Effector memory CD4-positive, alpha-beta T cell (primary cell): Measurements from ENCODE around the gene GREM2.

Experiments used
- DNase-seq, 3 donors: peaks; one replicate each; pipeline ENCODE4 v3.0.0-alpha.2; 2020
- H3K27ac ChIP-seq: 2 replicates; pipeline ENCODE4 v1.7.0; 2013; ENCODE audit warnings: mild to moderate bottlenecking, low read length, moderate library complexity; ENCODE audit not compliant: insufficient read depth, poor library complexity, severe bottlenecking
- H3K27me3 ChIP-seq: replicated peaks from 2 replicates; pipeline ENCODE4 v1.7.0; 2013; ENCODE audit warnings: mild to moderate bottlenecking, low read length; ENCODE audit not compliant: insufficient read depth, control insufficient read depth, poor library complexity, severe bottlenecking
- H3K36me3 ChIP-seq: 2 replicates; pipeline ENCODE4 v1.7.0; 2013; ENCODE audit warnings: mild to moderate bottlenecking, low read length, moderate library complexity; ENCODE audit not compliant: control insufficient read depth, insufficient read depth
- H3K4me1 ChIP-seq: 2 replicates; pipeline ENCODE4 v1.7.0; 2013; ENCODE audit warnings: low read length, mild to moderate bottlenecking; ENCODE audit not compliant: control insufficient read depth, insufficient read depth, poor library complexity, severe bottlenecking
- H3K4me3 ChIP-seq: 2 replicates; pipeline ENCODE4 v1.7.0; 2013; ENCODE audit warnings: low read length, low read depth, mild to moderate bottlenecking; ENCODE audit not compliant: insufficient read depth, poor library complexity, severe bottlenecking
- H3K9me3 ChIP-seq: 2 replicates; pipeline ENCODE4 v1.7.0; 2013; ENCODE audit warnings: mild to moderate bottlenecking, low read length, moderate library complexity; ENCODE audit not compliant: control insufficient read depth

GREM2 gene

DNA sequence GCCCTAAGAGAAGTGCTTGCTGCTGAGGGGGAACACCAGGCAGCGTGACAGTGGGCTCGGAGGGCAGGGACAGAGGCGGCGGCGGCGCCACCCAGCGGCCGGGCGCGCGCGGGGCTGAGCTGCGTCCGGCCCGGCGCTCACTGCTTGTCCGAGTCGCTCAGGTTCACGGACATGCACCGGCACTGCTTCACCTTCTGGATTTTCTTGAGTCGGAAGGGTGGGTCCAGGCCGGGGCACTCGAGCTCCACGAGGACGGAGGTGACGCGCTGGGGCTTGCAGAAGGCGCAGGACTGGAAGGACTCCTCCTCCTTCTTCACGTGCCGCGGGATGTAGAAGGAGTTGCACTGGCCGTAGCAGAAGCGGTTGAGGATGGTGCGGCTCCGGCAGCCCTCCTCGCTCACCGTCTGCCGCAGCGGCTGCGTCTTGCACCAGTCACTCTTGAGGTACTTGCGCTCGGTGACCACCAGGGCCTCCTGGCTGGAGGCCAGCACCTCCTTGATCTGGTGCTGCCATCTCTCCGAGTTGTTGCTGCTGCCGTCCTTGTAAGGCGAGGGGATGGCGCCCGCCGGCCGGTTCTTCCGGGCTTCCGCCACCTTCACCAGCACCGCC lies 119.0 kb downstream of the GREM2 start:
- Histone ChIP-seq H3K27me3 (no peaks in the 10 kb centered on the region), H3K4me1 (no peaks in the 10 kb centered on the region), H3K9me3 (no peaks in the 10 kb centered on the region), H3K36me3 (no peaks in the 10 kb centered on the region), H3K4me3 (peak overlapping the region; percentile 12), H3K27ac (no peak overlapping the region)
- DNase-seq, result peak in 1 of 3 donors; percentile 2

DNA sequence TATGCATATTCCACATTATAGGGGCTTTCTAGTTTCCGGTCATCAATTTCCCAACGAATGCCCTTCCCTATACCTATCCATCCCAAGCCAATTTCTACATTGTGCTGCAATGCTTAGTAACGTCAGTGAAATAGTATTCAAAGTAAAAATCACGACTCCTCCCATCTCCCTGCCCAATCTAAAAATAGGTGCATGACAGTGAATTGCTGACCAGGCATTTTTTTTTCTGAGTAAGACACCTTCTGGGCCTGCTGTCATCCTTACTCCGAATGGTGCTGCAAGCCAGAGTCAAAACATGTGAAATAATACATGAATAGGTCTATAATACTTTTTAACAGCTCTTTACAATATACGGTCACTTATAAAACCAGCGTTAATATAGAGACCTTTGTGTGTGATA lies 120.2 kb downstream of the GREM2 start:
- Histone ChIP-seq H3K36me3 (no peaks in the 10 kb centered on the region), H3K4me3 (no peak overlapping the region), H3K27me3 (no peaks in the 10 kb centered on the region), H3K9me3 (no peaks in the 10 kb centered on the region), H3K27ac (no peak overlapping the region), H3K4me1 (no peaks in the 10 kb centered on the region)
- DNase-seq, result no peak

DNA sequence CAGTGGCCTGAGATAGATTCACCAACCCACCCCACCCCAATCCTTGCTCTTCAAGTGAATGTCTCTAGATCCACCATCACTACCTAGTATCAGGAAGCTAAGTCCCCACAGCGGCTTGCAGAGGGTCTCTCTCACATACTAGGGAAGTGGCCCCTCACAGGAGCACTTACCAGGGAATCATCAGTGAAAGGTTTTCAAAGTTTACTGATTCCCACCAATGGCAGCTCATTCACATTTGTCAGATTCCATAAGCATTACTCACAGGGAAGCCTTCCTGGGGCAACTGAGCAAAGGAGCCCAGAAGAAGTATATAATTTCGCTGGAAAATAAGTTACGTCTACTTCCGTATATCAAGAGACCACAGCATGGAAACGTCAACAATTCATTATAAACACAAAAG lies 120.8 kb downstream of the GREM2 start:
- Histone ChIP-seq H3K9me3 (no peaks in the 10 kb centered on the region), H3K27ac (no peak overlapping the region), H3K27me3 (no peaks in the 10 kb centered on the region), H3K4me1 (no peaks in the 10 kb centered on the region), H3K4me3 (no peak overlapping the region), H3K36me3 (no peaks in the 10 kb centered on the region)
- no peak for DNase-seq

DNA sequence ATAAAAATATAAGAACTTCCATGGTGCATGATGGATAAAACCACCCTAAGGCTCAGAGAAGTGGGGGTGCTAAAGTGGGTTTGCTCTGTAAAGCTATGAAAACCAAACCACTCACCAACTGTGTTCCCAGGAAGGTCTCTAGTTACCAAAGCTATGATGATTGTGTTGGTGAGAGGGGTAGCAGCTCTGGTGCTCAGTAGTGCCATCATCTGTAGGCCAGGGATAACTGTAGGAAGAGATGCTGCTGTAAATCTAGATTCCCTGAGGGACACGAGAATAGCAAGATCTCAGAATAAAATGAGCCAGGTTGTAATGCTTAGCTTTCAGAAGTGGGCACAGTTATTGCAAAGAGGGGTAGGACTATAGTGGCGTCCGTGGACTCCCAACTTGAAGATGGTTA lies 124.5 kb downstream of the GREM2 start:
- DNase-seq, result no peak
- Histone ChIP-seq H3K4me3 (no peak overlapping the region), H3K4me1 (no peaks in the 10 kb centered on the region), H3K36me3 (no peaks in the 10 kb centered on the region), H3K27me3 (no peaks in the 10 kb centered on the region), H3K9me3 (no peaks in the 10 kb centered on the region), H3K27ac (no peak overlapping the region)

DNA sequence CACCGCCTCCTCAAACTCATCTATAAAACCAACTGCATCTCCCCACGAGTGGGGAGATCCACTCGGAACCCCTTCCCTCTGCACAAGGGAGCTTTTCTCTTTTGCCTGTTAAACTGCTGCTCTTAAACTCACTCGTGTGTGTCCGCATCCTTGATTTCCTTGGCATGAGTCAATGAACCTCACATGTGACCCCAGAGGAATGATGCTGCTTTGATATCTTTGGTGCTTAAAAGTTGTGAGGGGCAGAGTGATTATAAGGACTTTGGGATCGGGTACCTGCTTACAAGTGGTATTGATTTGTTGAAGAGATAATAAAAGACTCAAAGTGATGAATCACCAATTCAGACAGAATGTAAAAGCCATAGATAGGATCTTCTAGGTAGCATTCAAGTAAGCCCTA lies 125.3 kb downstream of the GREM2 start:
- no peak overlapping the region for H3K4me3 ChIP-seq
- H3K36me3 ChIP-seq, result no peaks in the 10 kb centered on the region
- no peak overlapping the region for H3K27ac ChIP-seq
- DNase-seq, result no peak
- H3K27me3 ChIP-seq, result no peaks in the 10 kb centered on the region
- no peaks in the 10 kb centered on the region for H3K9me3 ChIP-seq
- no peaks in the 10 kb centered on the region for H3K4me1 ChIP-seq

DNA sequence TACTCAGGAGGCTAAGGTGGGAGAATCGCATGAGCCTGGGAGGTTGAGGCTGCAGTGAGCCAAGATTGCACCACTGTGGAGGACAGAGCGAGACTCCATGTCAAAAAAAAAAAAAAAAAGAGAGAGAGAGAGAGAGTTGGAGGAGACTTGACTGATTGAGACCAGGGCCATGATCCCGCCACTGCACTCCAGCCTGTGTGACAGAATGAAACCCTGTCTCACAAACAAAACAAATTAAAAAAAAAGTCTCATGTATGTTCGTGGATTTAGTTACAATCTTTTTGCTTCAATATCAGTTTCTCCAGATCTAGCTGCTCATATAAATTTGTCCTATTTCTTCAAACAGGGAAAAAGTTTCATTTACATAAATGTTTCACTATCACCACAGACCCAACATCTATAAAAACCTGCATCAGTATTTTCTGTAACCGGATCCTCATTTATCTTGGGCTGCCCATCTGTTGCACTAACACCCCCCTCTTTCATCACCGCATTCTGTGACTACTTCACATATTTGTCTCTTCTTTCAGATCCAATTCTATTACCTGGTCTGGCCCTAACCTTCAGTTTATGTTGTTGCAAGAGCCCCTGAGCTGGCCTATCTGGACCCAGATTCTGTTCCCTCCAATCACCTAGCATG lies 127.0 kb downstream of the GREM2 start:
- no peak for DNase-seq
- no peaks in the 10 kb centered on the region for H3K9me3 ChIP-seq

DNA sequence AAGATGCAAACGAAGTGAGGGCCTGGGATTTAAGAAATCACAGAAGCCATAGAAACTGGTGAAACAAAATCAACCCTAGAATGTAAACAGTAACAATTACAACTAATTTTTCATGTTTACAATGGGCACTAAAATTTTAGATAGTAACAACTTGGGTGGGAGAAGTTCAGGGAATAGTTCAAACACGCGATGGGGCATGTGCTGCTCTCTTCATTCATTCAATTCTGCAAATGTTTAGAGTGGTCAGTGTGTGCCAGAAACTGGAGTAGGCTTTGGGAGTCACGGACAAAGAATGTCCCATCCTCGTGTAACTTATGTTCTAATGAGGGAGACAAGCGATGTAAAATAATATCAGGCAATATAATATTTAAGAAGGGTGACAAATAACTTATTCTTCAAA lies 133.4 kb downstream of the GREM2 start:
- no peak for DNase-seq
- Histone ChIP-seq H3K27ac (no peak overlapping the region), H3K4me3 (no peak overlapping the region), H3K4me1 (no peaks in the 10 kb centered on the region), H3K9me3 (no peaks in the 10 kb centered on the region), H3K36me3 (no peaks in the 10 kb centered on the region), H3K27me3 (no peaks in the 10 kb centered on the region)

More for the DNA sequence above, 127.0 kb downstream of the GREM2 start:
- Histone ChIP-seq H3K36me3 (no peaks in the 10 kb centered on the region), H3K27me3 (no peaks in the 10 kb centered on the region), H3K4me3 (no peak overlapping the region), H3K27ac (no peak overlapping the region), H3K4me1 (no peaks in the 10 kb centered on the region)

DNA sequence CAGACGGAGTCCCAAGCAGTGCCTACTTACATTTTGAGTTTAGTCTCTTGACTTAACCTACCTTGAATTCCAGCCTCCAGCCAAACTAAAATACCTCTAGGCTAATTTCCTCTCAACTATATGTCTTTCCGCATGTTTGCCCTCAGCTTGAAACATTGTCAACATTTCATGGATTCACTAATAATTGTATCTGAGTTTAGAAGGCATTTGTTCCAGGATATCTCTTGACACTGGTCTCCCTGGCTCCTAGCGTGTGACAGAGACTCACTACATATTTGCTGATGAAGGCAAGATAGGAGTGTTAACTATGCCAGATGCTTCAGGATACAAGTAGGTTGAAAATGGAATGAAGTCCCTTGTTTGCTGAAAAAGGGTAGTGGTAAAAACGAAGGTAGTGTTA lies 136.1 kb downstream of the GREM2 start:
- Histone ChIP-seq H3K36me3 (no peaks in the 10 kb centered on the region), H3K27ac (no peak overlapping the region), H3K4me3 (no peak overlapping the region), H3K9me3 (no peaks in the 10 kb centered on the region), H3K27me3 (no peaks in the 10 kb centered on the region), H3K4me1 (no peaks in the 10 kb centered on the region)
- no peak for DNase-seq

DNA sequence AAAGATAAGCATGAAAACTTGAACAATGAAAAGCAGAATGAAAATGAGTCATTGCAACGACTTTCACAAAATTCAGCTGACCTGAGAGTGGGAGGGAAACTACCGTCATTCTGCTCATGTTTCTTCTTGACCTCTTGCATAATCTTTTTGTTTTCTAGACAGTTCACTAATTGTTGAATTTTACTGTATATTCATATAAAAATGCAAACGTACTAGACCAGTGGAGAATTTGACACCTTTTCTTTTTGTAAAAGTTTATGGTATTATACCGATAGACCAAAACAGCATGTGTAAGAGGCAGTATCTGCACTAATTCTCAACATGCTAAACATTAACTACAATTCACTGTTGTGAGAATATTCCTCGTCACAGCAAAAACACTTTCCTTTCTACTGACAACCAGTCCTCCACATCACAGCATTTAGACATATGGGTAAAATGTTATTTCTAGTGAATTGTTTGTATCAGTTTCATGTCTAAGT lies 137.8 kb downstream of the GREM2 start:
- no peaks in the 10 kb centered on the region for H3K9me3 ChIP-seq
- no peaks in the 10 kb centered on the region for H3K36me3 ChIP-seq
- H3K4me3 ChIP-seq, result no peak overlapping the region
- no peak overlapping the region for H3K27ac ChIP-seq
- no peaks in the 10 kb centered on the region for H3K27me3 ChIP-seq
- H3K4me1 ChIP-seq, result no peaks in the 10 kb centered on the region
- DNase-seq, result no peak

DNA sequence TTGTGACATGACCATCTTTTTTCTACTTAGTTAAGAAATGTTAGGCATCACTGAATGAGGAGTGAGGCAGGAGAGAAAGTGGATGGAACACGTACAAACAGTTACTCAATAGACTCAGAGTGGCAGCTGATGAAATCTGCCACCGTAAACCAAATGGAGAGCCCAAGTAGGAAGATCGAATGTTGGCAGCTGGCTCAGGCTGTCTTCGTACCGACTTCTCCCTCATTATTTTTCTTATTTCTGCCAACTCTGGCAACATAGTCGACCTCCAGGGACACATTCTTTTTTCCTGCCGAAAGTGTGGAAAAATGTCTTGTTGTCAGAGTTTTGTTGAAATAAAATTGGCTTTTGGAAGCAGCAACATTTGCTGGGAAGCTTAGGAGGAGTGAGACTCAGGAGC lies 143.3 kb downstream of the GREM2 start:
- Histone ChIP-seq H3K36me3 (no peaks in the 10 kb centered on the region), H3K27ac (no peak overlapping the region), H3K4me3 (no peak overlapping the region), H3K4me1 (no peaks in the 10 kb centered on the region), H3K27me3 (no peaks in the 10 kb centered on the region), H3K9me3 (no peaks in the 10 kb centered on the region)
- DNase-seq, result no peak
